ENCODE measurements around the gene FMC1. TPM values are rescaled to one million over a fixed set of nuclear protein-coding genes. Genes with fewer than 3 reads are reported as not detected.
A peak's percentile ranks its signal among the peaks of the same experiment; 100 is the strongest.

Gene FMC1
- total RNA-seq (5.0 and 12.9 TPM in 2 replicates), polyA plus RNA-seq (43.4 and 46.7 TPM in 2 replicates)

- Histone ChIP-seq H3K27me3 (no peaks in the 10 kb centered on the region), H3K4me2 (peak within 1 kb of the TSS; percentile 77), H3K79me2 (peaks cover 31% of the 10 kb centered on the region), H3K36me3 (replicated peaks; ENCODE audit: insufficient read depth, low read depth) (peaks cover under 1% of the 10 kb centered on the region), H3K9me3 (ENCODE audit: low read depth) (no peaks in the 10 kb centered on the region), H2AFZ (peak within 1 kb of the TSS; percentile 80), H3K9me2 (replicated peaks; ENCODE audit: insufficient read depth) (no peaks in the 10 kb centered on the region), H3K4me3 (peak within 1 kb of the TSS; percentile 49), H4K20me1 (ENCODE audit: insufficient read depth, poor library complexity, severe bottlenecking) (no peaks in the 10 kb centered on the region), H3K27ac (peak within 1 kb of the TSS; percentile 100), H3K4me1 (ENCODE audit: insufficient read depth) (no peaks in the 10 kb centered on the region)
- TF ChIP-seq EZH2 (IDR thresholded peaks at IDR 0.05; ENCODE audit: borderline replicate concordance) (no peak), CTCF (IDR thresholded peaks at IDR 0.05; ENCODE audit: poor library complexity) (peak; percentile 41)
- WGBS (ENCODE audit: low lambda C conversion rate, missing lambda C conversion rate): under 1% methylated on average over 52 of the region's 54 CpGs
- DNase-seq (ENCODE audit: low spot score): peak; percentile 95
Measured at GRCh38 chr7:139341058-139341775, at the start of gene FMC1. Gene FMC1, plus strand, starts transcription at chr7:139341337. Its CDS starts 48 bp downstream, at chr7:139341385.

GRCh38 chr7:139292821-139293220 lies 48.3 kb upstream of the FMC1 start:
- Histone ChIP-seq H3K4me1 (ENCODE audit: insufficient read depth) (no peaks in the 10 kb centered on the region), H3K79me2 (no peaks in the 10 kb centered on the region), H3K27ac (no peak overlapping the region), H3K36me3 (replicated peaks; ENCODE audit: insufficient read depth, low read depth) (no peaks in the 10 kb centered on the region), H3K4me3 (no peak overlapping the region), H4K20me1 (ENCODE audit: insufficient read depth, poor library complexity, severe bottlenecking) (no peaks in the 10 kb centered on the region), H3K27me3 (no peaks in the 10 kb centered on the region), H3K9me3 (ENCODE audit: low read depth) (no peaks in the 10 kb centered on the region), H3K4me2 (no peak overlapping the region), H2AFZ (no peak overlapping the region), H3K9me2 (replicated peaks; ENCODE audit: insufficient read depth) (no peaks in the 10 kb centered on the region)
- DNase-seq (ENCODE audit: low spot score): no peak
- TF ChIP-seq EZH2phosphoT487 (IDR thresholded peaks at IDR 0.05; ENCODE audit: low read depth, severe bottlenecking, unreplicated experiment) (no peak), CTCF (IDR thresholded peaks at IDR 0.05; ENCODE audit: poor library complexity) (no peak), EZH2 (IDR thresholded peaks at IDR 0.05; ENCODE audit: borderline replicate concordance) (no peak)
- WGBS (ENCODE audit: low lambda C conversion rate, missing lambda C conversion rate): 97% methylated on average over 7 of the region's 7 CpGs

DNA sequence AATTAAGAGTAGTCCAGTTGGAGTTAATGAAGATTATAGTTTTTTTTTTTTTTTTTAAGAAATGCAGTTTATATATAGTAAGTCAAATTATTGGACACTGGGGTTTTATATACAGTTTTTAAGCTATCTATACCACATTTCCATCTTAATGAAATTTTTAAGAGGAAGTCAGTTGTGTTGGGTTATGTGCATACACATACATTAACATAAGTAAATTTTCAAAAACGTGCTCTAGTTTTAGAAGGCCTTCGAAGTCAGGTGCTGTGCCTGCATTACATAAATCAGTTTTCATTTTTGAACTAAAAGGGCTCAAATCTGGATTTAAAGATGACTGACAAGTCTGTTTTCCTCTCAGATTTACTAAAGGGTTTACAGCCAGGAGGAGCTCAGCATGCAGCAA lies 47.6 kb upstream of the FMC1 start:
- Histone ChIP-seq H3K4me3 (no peak overlapping the region), H2AFZ (no peak overlapping the region), H3K27ac (no peak overlapping the region), H3K4me1 (ENCODE audit: insufficient read depth) (no peaks in the 10 kb centered on the region), H3K36me3 (replicated peaks; ENCODE audit: insufficient read depth, low read depth) (no peaks in the 10 kb centered on the region), H3K9me3 (ENCODE audit: low read depth) (no peaks in the 10 kb centered on the region), H3K9me2 (replicated peaks; ENCODE audit: insufficient read depth) (no peaks in the 10 kb centered on the region), H4K20me1 (ENCODE audit: insufficient read depth, poor library complexity, severe bottlenecking) (no peaks in the 10 kb centered on the region), H3K4me2 (no peak overlapping the region), H3K27me3 (no peaks in the 10 kb centered on the region), H3K79me2 (no peaks in the 10 kb centered on the region)
- WGBS (ENCODE audit: low lambda C conversion rate, missing lambda C conversion rate): 91% methylated on average over 2 of the region's 2 CpGs
- TF ChIP-seq EZH2phosphoT487 (IDR thresholded peaks at IDR 0.05; ENCODE audit: low read depth, severe bottlenecking, unreplicated experiment) (no peak), EZH2 (IDR thresholded peaks at IDR 0.05; ENCODE audit: borderline replicate concordance) (no peak), CTCF (IDR thresholded peaks at IDR 0.05; ENCODE audit: poor library complexity) (no peak)
- no peak for DNase-seq (ENCODE audit: low spot score)
